SK-N-SH treated with all-trans-retinoic acid at 6 μM for 48 hours (cell line): ENCODE measurements around the gene PAIP1.
"Not testable (repeated sequence)": the region's sequence is repeated elsewhere in the genome, so short reads cannot be mapped to it uniquely, and the experiment has no call there.

Source experiments
- ATAC-seq: fragments of 200-7000 bp; cut with Tn5 transposase; 3 replicates; pipeline ENCODE4 v1.9.1; 2020; ENCODE audit warnings: mild to moderate bottlenecking, moderate library complexity
- ARNTL ChIP-seq: fragments of 450-650 bp; formaldehyde crosslinking; IDR thresholded peaks from 2 replicates; pipeline ENCODE4 v1.5.0; 2020; ENCODE audit warnings: low read depth, mild to moderate bottlenecking, moderate library complexity, borderline replicate concordance
- BACH2 ChIP-seq: fragments of 250-450 bp; sonication (Bioruptor Pico); IDR thresholded peaks from 2 replicates; pipeline ENCODE4 v1.9.0; 2021; ENCODE audit warnings: mild to moderate bottlenecking, borderline replicate concordance
- CSDC2 ChIP-seq: fragments of 250-450 bp; sonication (Bioruptor Pico); IDR thresholded peaks from 2 replicates; pipeline ENCODE4 v1.5.0; 2020; ENCODE audit warnings: mild to moderate bottlenecking, moderate library complexity
- GLIS3 ChIP-seq: fragments of 250-450 bp; sonication (Bioruptor Pico); IDR thresholded peaks from 2 replicates; pipeline ENCODE4 v1.5.0; 2020; ENCODE audit warnings: mild to moderate bottlenecking, moderate library complexity
- ISL1 ChIP-seq: fragments of 250-450 bp; sonication (Bioruptor Pico); IDR thresholded peaks from 2 replicates; pipeline ENCODE4 v2.1.2; 2022; ENCODE audit warnings: mild to moderate bottlenecking, moderate library complexity
- OSR1 ChIP-seq: fragments of 250-450 bp; sonication (Bioruptor Pico); IDR thresholded peaks from 2 replicates; pipeline ENCODE4 v1.8.0; 2022; ENCODE audit warnings: moderate library complexity, mild to moderate bottlenecking, inconsistent platforms
- PPARA ChIP-seq: fragments of 250-450 bp; sonication (Bioruptor Pico); IDR thresholded peaks from 2 replicates; pipeline ENCODE4 v1.5.0; 2020; ENCODE audit warnings: mild to moderate bottlenecking, borderline replicate concordance
- RARB ChIP-seq: fragments of 250-450 bp; sonication (Bioruptor Pico); IDR thresholded peaks from 2 replicates; pipeline ENCODE4 v1.8.0; 2021; ENCODE audit warnings: mild to moderate bottlenecking, moderate library complexity
- SNAI2 ChIP-seq: fragments of 250-450 bp; sonication (Bioruptor Pico); IDR thresholded peaks from 2 replicates; pipeline ENCODE4 v1.5.0; 2020; ENCODE audit warnings: mild to moderate bottlenecking, moderate library complexity
- TOX ChIP-seq: fragments of 250-450 bp; sonication (Bioruptor Pico); IDR thresholded peaks from 2 replicates; pipeline ENCODE4 v1.8.0; 2021; ENCODE audit warnings: mild to moderate bottlenecking, moderate library complexity, borderline replicate concordance
- ZC3H10 ChIP-seq: fragments of 250-450 bp; sonication (Bioruptor Pico); IDR thresholded peaks from 2 replicates; pipeline ENCODE4 v1.5.1; 2021; ENCODE audit warnings: mild to moderate bottlenecking, moderate library complexity
- ZFP3 ChIP-seq: fragments of 250-450 bp; sonication (Bioruptor Pico); IDR thresholded peaks from 2 replicates; pipeline ENCODE4 v1.5.0; 2020; ENCODE audit warnings: mild to moderate bottlenecking, moderate library complexity
- ZFP30 ChIP-seq: fragments of 450-650 bp; formaldehyde crosslinking; IDR thresholded peaks from 2 replicates; pipeline ENCODE4 v1.5.0; 2022; ENCODE audit warnings: mild to moderate bottlenecking, moderate library complexity
- ZNF565 ChIP-seq: fragments of 450-650 bp; formaldehyde crosslinking; conservative IDR thresholded peaks from 2 replicates; pipeline ENCODE4 v1.5.0; 2020; ENCODE audit warnings: low read depth, mild to moderate bottlenecking, moderate library complexity
- ZNF70 ChIP-seq: fragments of 450-650 bp; formaldehyde crosslinking; IDR thresholded peaks from 2 replicates; pipeline ENCODE4 v1.5.0; 2020; ENCODE audit warnings: mild to moderate bottlenecking, moderate library complexity
- TF ChIP-seq, protein P1 (sequence below): fragments of 250-450 bp; sonication (Bioruptor Pico); IDR thresholded peaks from 2 replicates; pipeline ENCODE4 v1.5.1; 2021; ENCODE audit warnings: mild to moderate bottlenecking, moderate library complexity
- TF ChIP-seq, protein P2 (sequence below): fragments of 250-450 bp; sonication (Bioruptor Pico); IDR thresholded peaks from 2 replicates; pipeline ENCODE4 v1.5.1; 2020; ENCODE audit warnings: low read depth, mild to moderate bottlenecking, moderate library complexity
- TF ChIP-seq, protein P3 (sequence below): fragments of 250-450 bp; sonication (Bioruptor Pico); IDR thresholded peaks from 2 replicates; pipeline ENCODE4 v1.5.0; 2020; ENCODE audit warnings: mild to moderate bottlenecking, moderate library complexity
- TF ChIP-seq, protein P4 (sequence below): fragments of 250-450 bp; sonication (Bioruptor Pico); IDR thresholded peaks from 2 replicates; pipeline ENCODE4 v1.8.0; 2020; ENCODE audit warnings: mild to moderate bottlenecking, moderate library complexity, borderline replicate concordance

Gene PAIP1

DNA sequence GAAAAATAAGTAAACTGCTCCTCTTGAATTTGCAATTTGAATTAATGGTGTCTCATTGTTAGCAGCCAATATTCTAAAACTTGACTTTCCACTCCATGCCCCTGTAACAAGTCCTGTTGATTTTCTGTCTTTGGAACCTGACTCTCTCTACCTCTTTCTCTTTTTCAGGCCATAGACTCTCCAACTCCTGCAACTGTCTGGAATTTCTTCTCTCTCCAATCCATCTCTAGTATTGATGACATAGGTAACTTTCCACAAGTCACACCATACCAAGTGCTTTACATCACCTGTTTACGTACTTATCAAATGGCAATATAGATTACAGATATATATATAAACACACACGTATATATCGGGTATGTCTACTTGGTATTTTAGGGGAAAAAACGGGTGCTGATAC lies 42.9 kb downstream of the PAIP1 start:
- TF ChIP-seq CSDC2 (no peak), RARB (CRISPR knock-in tag) (no peak), ZC3H10 (CRISPR knock-in tag) (no peak), SNAI2 (no peak)
- ATAC-seq: no peak

DNA sequence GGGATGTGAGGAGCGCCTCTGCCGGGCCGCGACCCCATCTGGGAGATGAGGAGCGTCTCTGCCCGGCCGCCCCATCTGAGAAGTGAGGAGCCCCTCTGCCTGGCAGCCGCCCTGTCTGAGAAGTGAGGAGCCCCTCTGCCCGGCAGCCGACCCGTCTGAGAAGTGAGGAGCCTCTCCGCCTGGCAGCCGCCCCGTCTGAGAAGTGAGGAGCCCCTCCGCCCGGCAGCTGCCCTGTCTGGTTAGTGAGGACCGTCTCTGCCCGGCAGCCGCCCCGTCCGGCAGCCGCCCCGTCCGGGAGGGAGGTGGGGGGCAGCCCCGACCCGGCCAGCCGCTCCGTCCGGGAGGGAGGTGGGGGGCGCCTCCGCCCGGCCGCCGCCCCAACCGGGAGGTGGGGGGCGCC lies 45.8 kb downstream of the PAIP1 start:
- ATAC-seq: not testable (repeated sequence)

DNA sequence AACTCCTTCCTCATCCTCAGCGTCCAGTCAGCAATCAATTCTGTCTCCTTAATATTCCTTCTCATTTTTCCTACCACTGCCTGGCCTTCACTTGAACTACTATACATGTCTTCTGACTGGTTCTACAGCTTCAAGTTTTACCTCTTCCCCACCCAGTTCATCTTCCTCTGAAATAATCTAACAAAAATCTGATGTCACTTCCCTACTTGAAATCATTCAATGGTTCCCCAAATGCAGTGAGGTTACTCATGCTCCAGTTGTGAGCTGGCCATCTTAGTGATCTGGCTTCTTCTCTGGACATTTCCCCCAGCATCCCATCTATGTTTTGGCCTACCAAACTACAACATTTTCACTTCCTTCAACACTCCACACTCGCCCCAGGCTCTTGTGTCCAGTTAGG lies 58.3 kb downstream of the PAIP1 start:
- no peak for ATAC-seq
- TF ChIP-seq, protein P1, sequence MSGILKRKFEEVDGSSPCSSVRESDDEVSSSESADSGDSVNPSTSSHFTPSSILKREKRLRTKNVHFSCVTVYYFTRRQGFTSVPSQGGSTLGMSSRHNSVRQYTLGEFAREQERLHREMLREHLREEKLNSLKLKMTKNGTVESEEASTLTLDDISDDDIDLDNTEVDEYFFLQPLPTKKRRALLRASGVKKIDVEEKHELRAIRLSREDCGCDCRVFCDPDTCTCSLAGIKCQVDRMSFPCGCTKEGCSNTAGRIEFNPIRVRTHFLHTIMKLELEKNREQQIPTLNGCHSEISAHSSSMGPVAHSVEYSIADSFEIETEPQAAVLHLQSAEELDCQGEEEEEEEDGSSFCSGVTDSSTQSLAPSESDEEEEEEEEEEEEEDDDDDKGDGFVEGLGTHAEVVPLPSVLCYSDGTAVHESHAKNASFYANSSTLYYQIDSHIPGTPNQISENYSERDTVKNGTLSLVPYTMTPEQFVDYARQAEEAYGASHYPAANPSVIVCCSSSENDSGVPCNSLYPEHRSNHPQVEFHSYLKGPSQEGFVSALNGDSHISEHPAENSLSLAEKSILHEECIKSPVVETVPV (CRISPR knock-in tag): no peak
- TF ChIP-seq ZNF565 (CRISPR knock-in tag) (no peak), RARB (CRISPR knock-in tag) (no peak), ZNF70 (CRISPR knock-in tag) (no peak), ZFP3 (CRISPR knock-in tag) (no peak), ISL1 (CRISPR knock-in tag) (no peak)

DNA sequence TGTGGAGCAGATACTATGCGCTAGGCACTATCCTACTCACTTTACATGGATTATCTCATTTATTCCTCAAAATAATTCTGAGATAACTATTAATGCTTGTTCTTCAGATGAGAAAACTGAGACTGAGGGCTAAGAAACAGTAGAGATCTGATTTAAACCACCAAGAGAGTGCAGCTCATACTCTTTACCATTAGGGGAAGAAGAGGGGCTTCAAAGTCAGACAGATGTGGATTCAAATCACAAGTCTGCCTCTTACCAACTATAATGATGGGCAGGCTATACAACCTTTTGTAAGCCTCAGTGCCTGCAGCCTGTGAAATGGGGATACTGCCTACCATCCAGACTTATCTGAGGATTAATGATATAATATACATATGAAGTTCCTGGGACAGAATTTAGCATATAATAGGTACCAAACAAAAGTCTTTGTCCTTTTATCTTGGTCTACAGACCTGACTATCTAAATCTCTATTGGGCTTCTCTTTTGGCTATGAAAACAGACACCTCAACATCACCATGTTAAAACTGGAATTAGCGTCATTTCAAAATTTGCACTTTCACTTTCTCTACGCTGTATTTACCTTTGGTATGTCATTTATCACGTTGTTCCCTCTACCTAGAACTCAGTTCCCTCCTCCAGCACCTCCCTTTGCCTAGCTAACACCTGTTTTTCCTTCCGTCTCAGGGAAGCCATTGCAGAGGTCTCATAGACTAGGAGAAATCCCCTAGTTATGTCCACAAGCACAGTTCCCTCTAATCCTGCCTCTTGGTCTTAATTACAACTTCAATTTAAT lies 59.4 kb downstream of the PAIP1 start:
- no peak for ATAC-seq
- TF ChIP-seq CSDC2 (no peak), ZFP30 (no peak), ZC3H10 (CRISPR knock-in tag) (no peak), ZNF70 (CRISPR knock-in tag) (no peak), ARNTL (CRISPR knock-in tag) (no peak), OSR1 (CRISPR knock-in tag) (no peak), ZNF565 (CRISPR knock-in tag) (no peak), BACH2 (CRISPR knock-in tag) (no peak), PPARA (CRISPR knock-in tag) (no peak)
- TF ChIP-seq, protein P2, sequence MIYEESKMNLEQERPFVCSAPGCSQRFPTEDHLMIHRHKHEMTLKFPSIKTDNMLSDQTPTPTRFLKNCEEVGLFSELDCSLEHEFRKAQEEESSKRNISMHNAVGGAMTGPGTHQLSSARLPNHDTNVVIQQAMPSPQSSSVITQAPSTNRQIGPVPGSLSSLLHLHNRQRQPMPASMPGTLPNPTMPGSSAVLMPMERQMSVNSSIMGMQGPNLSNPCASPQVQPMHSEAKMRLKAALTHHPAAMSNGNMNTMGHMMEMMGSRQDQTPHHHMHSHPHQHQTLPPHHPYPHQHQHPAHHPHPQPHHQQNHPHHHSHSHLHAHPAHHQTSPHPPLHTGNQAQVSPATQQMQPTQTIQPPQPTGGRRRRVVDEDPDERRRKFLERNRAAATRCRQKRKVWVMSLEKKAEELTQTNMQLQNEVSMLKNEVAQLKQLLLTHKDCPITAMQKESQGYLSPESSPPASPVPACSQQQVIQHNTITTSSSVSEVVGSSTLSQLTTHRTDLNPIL (CRISPR knock-in tag): no peak
- TF ChIP-seq, protein P3, sequence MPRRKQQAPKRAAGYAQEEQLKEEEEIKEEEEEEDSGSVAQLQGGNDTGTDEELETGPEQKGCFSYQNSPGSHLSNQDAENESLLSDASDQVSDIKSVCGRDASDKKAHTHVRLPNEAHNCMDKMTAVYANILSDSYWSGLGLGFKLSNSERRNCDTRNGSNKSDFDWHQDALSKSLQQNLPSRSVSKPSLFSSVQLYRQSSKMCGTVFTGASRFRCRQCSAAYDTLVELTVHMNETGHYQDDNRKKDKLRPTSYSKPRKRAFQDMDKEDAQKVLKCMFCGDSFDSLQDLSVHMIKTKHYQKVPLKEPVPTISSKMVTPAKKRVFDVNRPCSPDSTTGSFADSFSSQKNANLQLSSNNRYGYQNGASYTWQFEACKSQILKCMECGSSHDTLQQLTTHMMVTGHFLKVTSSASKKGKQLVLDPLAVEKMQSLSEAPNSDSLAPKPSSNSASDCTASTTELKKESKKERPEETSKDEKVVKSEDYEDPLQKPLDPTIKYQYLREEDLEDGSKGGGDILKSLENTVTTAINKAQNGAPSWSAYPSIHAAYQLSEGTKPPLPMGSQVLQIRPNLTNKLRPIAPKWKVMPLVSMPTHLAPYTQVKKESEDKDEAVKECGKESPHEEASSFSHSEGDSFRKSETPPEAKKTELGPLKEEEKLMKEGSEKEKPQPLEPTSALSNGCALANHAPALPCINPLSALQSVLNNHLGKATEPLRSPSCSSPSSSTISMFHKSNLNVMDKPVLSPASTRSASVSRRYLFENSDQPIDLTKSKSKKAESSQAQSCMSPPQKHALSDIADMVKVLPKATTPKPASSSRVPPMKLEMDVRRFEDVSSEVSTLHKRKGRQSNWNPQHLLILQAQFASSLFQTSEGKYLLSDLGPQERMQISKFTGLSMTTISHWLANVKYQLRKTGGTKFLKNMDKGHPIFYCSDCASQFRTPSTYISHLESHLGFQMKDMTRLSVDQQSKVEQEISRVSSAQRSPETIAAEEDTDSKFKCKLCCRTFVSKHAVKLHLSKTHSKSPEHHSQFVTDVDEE (CRISPR knock-in tag): no peak

DNA sequence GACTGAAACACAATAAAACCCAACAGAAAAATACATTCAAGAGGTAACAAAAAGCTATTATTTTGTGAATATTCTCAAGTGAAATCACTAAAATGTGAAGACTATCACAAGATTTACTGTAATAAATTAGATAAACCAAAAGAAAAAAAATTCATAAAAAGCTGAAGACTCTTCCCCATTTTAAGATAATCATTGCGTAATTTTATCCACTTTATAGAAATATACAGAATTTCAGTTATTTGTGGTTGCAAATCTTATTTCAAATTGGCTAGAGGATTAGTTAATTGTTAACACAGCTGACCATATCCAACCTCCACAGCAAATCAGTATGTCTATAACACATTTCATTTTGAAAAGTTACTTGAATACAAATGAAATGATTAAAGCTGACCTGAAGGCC lies 65.6 kb downstream of the PAIP1 start:
- no peak for ATAC-seq
- no peak for TF ChIP-seq GLIS3
- TF ChIP-seq, protein P2 (CRISPR knock-in tag): no peak
- TF ChIP-seq, protein P4, sequence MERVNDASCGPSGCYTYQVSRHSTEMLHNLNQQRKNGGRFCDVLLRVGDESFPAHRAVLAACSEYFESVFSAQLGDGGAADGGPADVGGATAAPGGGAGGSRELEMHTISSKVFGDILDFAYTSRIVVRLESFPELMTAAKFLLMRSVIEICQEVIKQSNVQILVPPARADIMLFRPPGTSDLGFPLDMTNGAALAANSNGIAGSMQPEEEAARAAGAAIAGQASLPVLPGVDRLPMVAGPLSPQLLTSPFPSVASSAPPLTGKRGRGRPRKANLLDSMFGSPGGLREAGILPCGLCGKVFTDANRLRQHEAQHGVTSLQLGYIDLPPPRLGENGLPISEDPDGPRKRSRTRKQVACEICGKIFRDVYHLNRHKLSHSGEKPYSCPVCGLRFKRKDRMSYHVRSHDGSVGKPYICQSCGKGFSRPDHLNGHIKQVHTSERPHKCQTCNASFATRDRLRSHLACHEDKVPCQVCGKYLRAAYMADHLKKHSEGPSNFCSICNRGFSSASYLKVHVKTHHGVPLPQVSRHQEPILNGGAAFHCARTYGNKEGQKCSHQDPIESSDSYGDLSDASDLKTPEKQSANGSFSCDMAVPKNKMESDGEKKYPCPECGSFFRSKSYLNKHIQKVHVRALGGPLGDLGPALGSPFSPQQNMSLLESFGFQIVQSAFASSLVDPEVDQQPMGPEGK (CRISPR knock-in tag): no peak
- TF ChIP-seq ZC3H10 (CRISPR knock-in tag): no peak
- no peak for TF ChIP-seq ZNF70 (CRISPR knock-in tag)
- no peak for TF ChIP-seq ARNTL (CRISPR knock-in tag)
- no peak for TF ChIP-seq CSDC2
- TF ChIP-seq RARB (CRISPR knock-in tag): no peak
- TF ChIP-seq, protein P1 (CRISPR knock-in tag): no peak
- TF ChIP-seq BACH2 (CRISPR knock-in tag): no peak
- TF ChIP-seq ISL1 (CRISPR knock-in tag): no peak
- no peak for TF ChIP-seq TOX (CRISPR knock-in tag)
- no peak for TF ChIP-seq OSR1 (CRISPR knock-in tag)
- TF ChIP-seq ZFP30: no peak
- TF ChIP-seq PPARA (CRISPR knock-in tag): no peak
